Lung (tissue), 12 donors: ENCODE results near the gene RTN1. TPM values are rescaled to one million over a fixed set of nuclear protein-coding genes. Genes with fewer than 3 reads are reported as not detected.

Experiments used
- ATAC-seq: fragments of 200-7000 bp; cut with Tn5 transposase; one replicate; pipeline ENCODE4 v1.9.1; 2020; ENCODE audit warnings: moderate number of reproducible peaks; ENCODE audit not compliant: insufficient read depth, low FRiP score
- DNase-seq, 3 donors: peaks; one replicate each; pipeline ENCODE4 v3.0.0-alpha.2; 2013 to 2017
- H3K27ac ChIP-seq, 2 donors: one replicate each; pipeline ENCODE4 v1.5.1; 2013; ENCODE audit warnings: mild to moderate bottlenecking in 2 of 2, moderate library complexity in 2 of 2, control low read depth in 1 of 2, inconsistent platforms in 1 of 2, low read depth in 1 of 2, low read length in 1 of 2
- H3K27me3 ChIP-seq, 3 donors: one replicate each; pipeline ENCODE4 v1.5.1; 2013; ENCODE audit warnings: low read length in 2 of 3; ENCODE audit not compliant: control insufficient read depth in 3 of 3, insufficient read depth in 3 of 3
- H3K36me3 ChIP-seq, 4 donors: one replicate each; pipeline ENCODE4 v1.5.1; 2013; ENCODE audit warnings: low read length in 4 of 4, mild to moderate bottlenecking in 1 of 4, moderate library complexity in 1 of 4; ENCODE audit not compliant: control insufficient read depth in 4 of 4, insufficient read depth in 4 of 4
- H3K4me1 ChIP-seq, 5 donors: one replicate each; pipeline ENCODE4 v1.5.1; 2013; ENCODE audit warnings: low read length in 5 of 5, mild to moderate bottlenecking in 2 of 5, moderate library complexity in 1 of 5; ENCODE audit not compliant: control insufficient read depth in 5 of 5, insufficient read depth in 5 of 5
- H3K4me3 ChIP-seq: one replicate; pipeline ENCODE4 v1.5.1; 2013; ENCODE audit warnings: mild to moderate bottlenecking, control low read depth, moderate library complexity
- H3K9ac ChIP-seq, 2 donors: one replicate each; pipeline ENCODE4 v1.5.1; 2013; ENCODE audit warnings: low read length in 2 of 2, control low read depth in 1 of 2; ENCODE audit not compliant: insufficient read depth in 1 of 2
- H3K9me3 ChIP-seq, 4 donors: one replicate each; pipeline ENCODE4 v1.5.1; 2013; ENCODE audit warnings: low read length in 3 of 4, mild to moderate bottlenecking in 1 of 4, moderate library complexity in 1 of 4; ENCODE audit not compliant: control insufficient read depth in 4 of 4, insufficient read depth in 3 of 4
- WGBS, 2 donors: extraction: QIAGEN DNeasy Blood & Tissue Kit; methylation state at CpG; one replicate each; pipeline ENCODE4 v1.1.7; 2013; 5-methylcytosine and 5-hydroxymethylcytosine counted together
- polyA plus RNA-seq, 2 donors: library from polyadenylated mRNA; stranded (reverse); fragments of 200-250 nt; gene quantifications; one replicate each; pipeline ENCODE4 v1.2.1, GENCODE V29; 2013
- total RNA-seq, 2 donors: library from RNA; depleted of rRNA in 1 of 2; stranded (reverse); fragments of >200 nt in 1 of 2; gene quantifications; one replicate each; pipeline ENCODE4 v1.2.1, GENCODE V29; 2014 to 2021
- TF ChIP-seq, protein P1 (sequence below): IDR thresholded peaks from 2 replicates; pipeline ENCODE4 v1.5.1; 2012; ENCODE audit warnings: mild to moderate bottlenecking; ENCODE audit errors: control extremely low read depth, extremely low read depth
- donor health status: control.
- donor health status: control.
- donor health status: Bipolar disorder and iron deficiency.
- donor health status: healthy.
- donor health status: DM: yes; HTN: yes; CAD: no.

RTN1 gene
- total and polyA plus RNA-seq, 4 donors, result 2.4 to 9.0 (median 6.9) TPM

DNA sequence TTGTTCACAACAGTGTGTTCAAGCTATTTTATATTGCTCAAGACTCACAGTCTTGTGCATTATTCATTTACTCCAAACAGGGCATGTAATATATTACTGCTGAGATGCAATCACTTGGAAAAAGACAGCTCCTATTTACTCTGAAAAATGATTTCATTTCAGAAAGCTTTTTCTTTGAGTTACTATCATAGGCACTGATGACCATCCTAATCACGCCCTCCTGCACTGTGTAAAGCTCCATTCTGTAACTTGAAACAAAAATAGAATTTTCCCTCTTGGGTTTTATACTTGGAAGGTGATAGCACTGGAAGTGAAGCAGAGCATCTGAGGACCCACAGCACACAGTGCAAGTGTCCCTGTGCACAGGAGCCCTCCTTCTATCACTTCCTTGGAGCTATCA is 55.6 kb downstream of the RTN1 start:
- no peak overlapping the region for H3K27ac ChIP-seq
- no peak overlapping the region for H3K9ac ChIP-seq
- 88 to 94% methylated on average over 1 of the region's 1 CpG for WGBS, 2 donors
- no peaks in the 10 kb centered on the region for H3K27me3 ChIP-seq
- no peaks in the 10 kb centered on the region for H3K36me3 ChIP-seq
- H3K9me3 ChIP-seq, result peaks cover 0 to 2% (median 0%) of the 10 kb centered on the region in 4 donors
- DNase-seq, result no peak
- ATAC-seq, result no peak
- TF ChIP-seq, protein P1, sequence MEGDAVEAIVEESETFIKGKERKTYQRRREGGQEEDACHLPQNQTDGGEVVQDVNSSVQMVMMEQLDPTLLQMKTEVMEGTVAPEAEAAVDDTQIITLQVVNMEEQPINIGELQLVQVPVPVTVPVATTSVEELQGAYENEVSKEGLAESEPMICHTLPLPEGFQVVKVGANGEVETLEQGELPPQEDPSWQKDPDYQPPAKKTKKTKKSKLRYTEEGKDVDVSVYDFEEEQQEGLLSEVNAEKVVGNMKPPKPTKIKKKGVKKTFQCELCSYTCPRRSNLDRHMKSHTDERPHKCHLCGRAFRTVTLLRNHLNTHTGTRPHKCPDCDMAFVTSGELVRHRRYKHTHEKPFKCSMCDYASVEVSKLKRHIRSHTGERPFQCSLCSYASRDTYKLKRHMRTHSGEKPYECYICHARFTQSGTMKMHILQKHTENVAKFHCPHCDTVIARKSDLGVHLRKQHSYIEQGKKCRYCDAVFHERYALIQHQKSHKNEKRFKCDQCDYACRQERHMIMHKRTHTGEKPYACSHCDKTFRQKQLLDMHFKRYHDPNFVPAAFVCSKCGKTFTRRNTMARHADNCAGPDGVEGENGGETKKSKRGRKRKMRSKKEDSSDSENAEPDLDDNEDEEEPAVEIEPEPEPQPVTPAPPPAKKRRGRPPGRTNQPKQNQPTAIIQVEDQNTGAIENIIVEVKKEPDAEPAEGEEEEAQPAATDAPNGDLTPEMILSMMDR, result no peak
- no peaks in the 10 kb centered on the region for H3K4me1 ChIP-seq
- no peak overlapping the region for H3K4me3 ChIP-seq

DNA sequence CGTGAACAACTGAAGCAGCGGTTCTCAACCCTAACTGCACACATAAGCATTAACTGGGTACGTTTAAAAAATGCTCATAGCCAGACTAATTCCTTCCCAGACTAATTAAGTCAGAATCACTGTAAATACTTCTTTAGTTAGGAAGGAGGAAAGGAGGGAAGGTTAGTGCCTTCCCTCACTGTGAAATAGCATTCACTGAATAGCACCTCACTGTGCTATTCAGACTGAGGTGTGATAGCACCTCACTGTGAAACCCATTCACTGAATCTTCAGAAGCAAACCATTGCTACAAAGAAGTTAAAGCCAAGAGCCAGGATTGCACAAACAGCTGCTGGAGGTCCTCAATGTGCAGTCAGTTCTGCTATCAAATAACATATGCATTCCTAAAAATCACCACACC is 58.8 kb downstream of the RTN1 start:
- no peaks in the 10 kb centered on the region for H3K36me3 ChIP-seq

DNA sequence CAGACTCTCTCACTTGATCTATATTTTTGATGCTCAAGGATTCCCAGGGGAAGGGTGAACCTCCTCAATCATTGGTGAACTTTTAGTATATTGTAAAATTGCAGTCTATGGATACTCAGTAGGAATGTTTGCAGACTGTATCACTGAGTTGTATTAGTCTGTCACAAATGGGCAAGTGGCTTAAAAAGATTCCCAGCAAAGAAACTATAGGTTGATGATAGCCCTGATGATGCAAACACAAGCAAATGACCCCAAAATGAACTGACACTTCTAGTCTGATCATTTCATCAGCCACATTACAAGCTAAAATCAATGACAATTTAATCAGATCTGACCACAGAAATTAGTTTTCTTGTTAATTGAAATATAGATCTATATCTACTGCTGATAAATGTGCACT is 59.5 kb downstream of the RTN1 start:
- Histone ChIP-seq H3K4me1 (no peaks in the 10 kb centered on the region), H3K9ac (no peak overlapping the region), H3K27ac (no peak overlapping the region), H3K4me3 (no peak overlapping the region), H3K36me3 (no peaks in the 10 kb centered on the region), H3K9me3 (no peaks in the 10 kb centered on the region), H3K27me3 (no peaks in the 10 kb centered on the region)
- DNase-seq (no peak), ATAC-seq (no peak)
- TF ChIP-seq, protein P1, result no peak

More for the DNA sequence above, 58.8 kb downstream of the RTN1 start:
- no peaks in the 10 kb centered on the region for H3K27me3 ChIP-seq
- DNase-seq (no peak), ATAC-seq (no peak)
- no peak overlapping the region for H3K27ac ChIP-seq
- H3K9ac ChIP-seq, result no peak overlapping the region
- H3K4me1 ChIP-seq, result no peaks in the 10 kb centered on the region
- H3K9me3 ChIP-seq, result no peaks in the 10 kb centered on the region
- TF ChIP-seq, protein P1, result no peak
- no peak overlapping the region for H3K4me3 ChIP-seq
- 69 to 82% methylated on average over 3 of the region's 3 CpGs for WGBS, 2 donors

DNA sequence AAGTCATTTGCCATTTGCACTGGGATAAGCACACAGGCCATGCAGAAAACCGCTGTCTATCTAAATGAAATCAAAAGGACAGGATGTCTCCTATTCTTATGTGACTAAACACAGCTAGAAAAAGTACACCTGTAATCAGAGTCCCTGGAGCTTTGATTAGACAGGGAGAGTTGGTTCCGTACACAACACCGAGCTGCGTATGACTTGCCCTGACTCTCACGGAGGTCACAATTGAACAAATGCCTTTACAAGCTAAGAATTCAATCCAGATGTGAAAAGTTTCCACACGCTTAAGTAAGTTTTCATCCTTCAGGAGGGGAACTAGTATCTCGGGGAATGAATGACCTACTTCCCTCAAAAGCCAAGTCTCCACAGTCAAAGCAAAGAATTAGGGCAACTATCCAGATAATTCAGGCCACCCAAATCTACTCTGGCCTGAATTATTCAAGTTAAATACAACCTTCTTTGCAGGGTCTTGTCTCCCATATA is 67.5 kb downstream of the RTN1 start:
- Histone ChIP-seq H3K9ac (no peak overlapping the region), H3K4me1 (no peaks in the 10 kb centered on the region), H3K9me3 (no peaks in the 10 kb centered on the region), H3K27ac (no peak overlapping the region), H3K4me3 (no peak overlapping the region), H3K27me3 (no peaks in the 10 kb centered on the region), H3K36me3 (no peaks in the 10 kb centered on the region)
- DNase-seq (no peak), ATAC-seq (no peak)
- TF ChIP-seq, protein P1, result no peak
- 77 to 87% methylated on average over 7 of the region's 7 CpGs for WGBS, 2 donors
